DOHH2 (cell line): ENCODE data around the gene PTCRA.

Source experiments
- H3F3A ChIP-seq: fragments of 200-600 bp; sonication (generic), shearing (Covaris generic); 2 replicates; pipeline ENCODE4 v1.6.0; 2016; ENCODE audit warnings: antibody characterized with exemption, mild to moderate bottlenecking; ENCODE audit not compliant: control insufficient read depth, insufficient read depth
- H3K27ac ChIP-seq: fragments of 200-600 bp; sonication (generic); 2 replicates; pipeline ENCODE4 v1.5.1; 2014; ENCODE audit warnings: low read depth, mild to moderate bottlenecking, low read length, moderate library complexity
- H3K27me3 ChIP-seq: fragments of 200-600 bp; sonication (generic); 2 replicates; pipeline ENCODE4 v1.6.1; 2014; ENCODE audit warnings: mild to moderate bottlenecking, low read length, mixed read lengths; ENCODE audit not compliant: control insufficient read depth
- H3K36me3 ChIP-seq: fragments of 200-600 bp; sonication (generic); 2 replicates; pipeline ENCODE4 v1.6.1; 2014; ENCODE audit warnings: mild to moderate bottlenecking, low read length, moderate library complexity, mixed read lengths; ENCODE audit not compliant: control insufficient read depth
- H3K4me1 ChIP-seq: fragments of 200-600 bp; sonication (generic); 2 replicates; pipeline ENCODE4 v1.6.1; 2014; ENCODE audit warnings: mild to moderate bottlenecking, low read length, mixed read lengths; ENCODE audit not compliant: control insufficient read depth
- H3K4me2 ChIP-seq: fragments of 200-600 bp; sonication (generic); 2 replicates; pipeline ENCODE4 v1.6.0; 2014; ENCODE audit warnings: mild to moderate bottlenecking, low read length, moderate library complexity
- H3K4me3 ChIP-seq: fragments of 200-600 bp; sonication (generic); 2 replicates; pipeline ENCODE4 v1.5.1; 2014; ENCODE audit warnings: mild to moderate bottlenecking, low read length, mixed read lengths
- H3K79me2 ChIP-seq: fragments of 200-600 bp; sonication (generic); 2 replicates; pipeline ENCODE4 v1.6.1; 2014; ENCODE audit warnings: mild to moderate bottlenecking, low read length, mixed read lengths; ENCODE audit not compliant: control insufficient read depth
- H3K9me2 ChIP-seq: fragments of 200-600 bp; sonication (generic); replicated peaks from 2 replicates; pipeline ENCODE4 v1.6.1; 2014; ENCODE audit warnings: mild to moderate bottlenecking, low read length, mixed read lengths; ENCODE audit not compliant: control insufficient read depth
- H3K9me3 ChIP-seq: fragments of 200-600 bp; sonication (generic); 2 replicates; pipeline ENCODE4 v1.6.1; 2014; ENCODE audit warnings: antibody characterized with exemption, low read length, mixed read lengths; ENCODE audit not compliant: control insufficient read depth, insufficient read depth
- H4K20me1 ChIP-seq: fragments of 200-600 bp; sonication (generic); 2 replicates; pipeline ENCODE4 v1.6.0; 2014; ENCODE audit warnings: low read depth, mild to moderate bottlenecking, antibody characterized with exemption, low read length, moderate library complexity; ENCODE audit not compliant: control insufficient read depth, insufficient read depth
- CTCF ChIP-seq: fragments of 200-600 bp; sonication (generic); IDR thresholded peaks from one replicate; pipeline ENCODE4 v1.5.1; 2014; ENCODE audit warnings: antibody characterized with exemption, mild to moderate bottlenecking, low read depth, low read length; ENCODE audit not compliant: poor library complexity, severe bottlenecking
- EZH2phosphoT487 ChIP-seq: fragments of 200-600 bp; sonication (generic); IDR thresholded peaks from 2 replicates; pipeline ENCODE4 v1.6.1; 2017; ENCODE audit warnings: borderline replicate concordance, mild to moderate bottlenecking, antibody characterized with exemption, low read length, moderate library complexity, mixed read lengths

PTCRA gene

GRCh38 chr6:42959917-42960242 lies 44.0 kb downstream of the PTCRA start:
- 0 out of 2 replicates have a peak, but pooled peaks cover 5% of the 10 kb centered on the region for H3F3A ChIP-seq
- no peaks in the 10 kb centered on the region for H3K9me3 ChIP-seq
- H3K27me3 ChIP-seq, result no peaks in the 10 kb centered on the region
- H3K79me2 ChIP-seq, result no peaks in the 10 kb centered on the region
- H3K4me3 ChIP-seq, result peak overlapping the region; percentile 54
- no peaks in the 10 kb centered on the region for H3K9me2 ChIP-seq
- peaks cover 16% of the 10 kb centered on the region for H3K4me1 ChIP-seq
- H4K20me1 ChIP-seq, result no peaks in the 10 kb centered on the region
- no peak overlapping the region for H3K27ac ChIP-seq
- peaks cover 22% of the 10 kb centered on the region for H3K36me3 ChIP-seq
- peak overlapping the region; percentile 64 for H3K4me2 ChIP-seq
- TF ChIP-seq EZH2phosphoT487, result no peak
- TF ChIP-seq CTCF, result no peak

GRCh38 chr6:42960243-42961019 lies 44.6 kb downstream of the PTCRA start, which contains the start of gene GNMT:
Gene GNMT, plus strand, starts transcription at chr6:42960754. Its CDS starts 14 bp downstream, at chr6:42960768.
- H3K4me3 ChIP-seq, result peak within 1 kb of the TSS; percentile 54

DNA sequence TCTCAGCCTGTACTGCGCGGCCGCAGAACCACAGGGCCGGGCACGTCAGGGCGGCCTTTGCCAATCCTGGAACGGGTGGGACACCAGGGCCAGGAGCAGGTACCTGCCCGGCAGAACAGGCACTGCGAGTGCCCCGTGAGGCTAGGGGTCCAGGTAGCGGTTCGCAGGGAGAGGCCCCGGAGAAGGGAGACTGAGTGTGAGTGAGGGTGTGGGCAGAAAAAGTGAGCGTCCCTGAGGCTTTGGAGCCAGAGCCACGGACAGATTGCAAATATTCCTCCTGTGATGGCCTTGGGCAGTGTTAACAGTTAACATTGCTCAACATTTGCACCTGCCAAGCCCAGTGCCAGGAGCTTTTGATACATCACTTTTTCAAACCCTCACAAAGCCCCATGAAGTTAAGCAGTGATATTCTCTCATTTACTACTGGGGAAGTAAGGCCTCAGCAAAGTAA lies 45.2 kb downstream of the PTCRA start:
- Histone ChIP-seq H3K27ac (no peak overlapping the region), H4K20me1 (no peaks in the 10 kb centered on the region; the same call in 1 of the 2 replicates), H3K9me2 (no peaks in the 10 kb centered on the region), H3K79me2 (no peaks in the 10 kb centered on the region), H3K4me2 (peak overlapping the region; percentile 64), H3K4me1 (peaks cover 16% of the 10 kb centered on the region), H3K27me3 (no peaks in the 10 kb centered on the region), H3K9me3 (no peaks in the 10 kb centered on the region), H3K36me3 (peaks cover 33% of the 10 kb centered on the region), H3F3A (0 out of 2 replicates have a peak, but pooled peaks cover 5% of the 10 kb centered on the region), H3K4me3 (peak overlapping the region; percentile 54; the same call in 1 of the 2 replicates)
- TF ChIP-seq EZH2phosphoT487 (no peak), CTCF (no peak)

More at GRCh38 chr6:42960243-42961019, 44.6 kb downstream of the PTCRA start, which contains the start of gene GNMT:
- no peaks in the 10 kb centered on the region for H3K9me3 ChIP-seq
- H3K27ac ChIP-seq, result no peak within 1 kb of the TSS
- H3K27me3 ChIP-seq, result no peaks in the 10 kb centered on the region
- H3K4me1 ChIP-seq, result peaks cover 16% of the 10 kb centered on the region
- TF ChIP-seq EZH2phosphoT487 (no peak), CTCF (no peak)
- peak within 1 kb of the TSS; percentile 64 for H3K4me2 ChIP-seq
- 0 out of 2 replicates have a peak, but pooled peaks cover 5% of the 10 kb centered on the region for H3F3A ChIP-seq
- no peaks in the 10 kb centered on the region for H3K9me2 ChIP-seq
- H4K20me1 ChIP-seq, result no peaks in the 10 kb centered on the region
- no peaks in the 10 kb centered on the region for H3K79me2 ChIP-seq
- peaks cover 27% of the 10 kb centered on the region for H3K36me3 ChIP-seq
